Sigmoid colon (tissue), 4 donors: Measurements from ENCODE around the gene CABP5.

ENCODE experiments used
- EP300 ChIP-seq, 4 donors: sonication (generic); formaldehyde crosslinking; IDR thresholded peaks; one replicate each; pipeline ENCODE4 v1.6.1; 2017; ENCODE audit warnings: antibody characterized with exemption in 4 of 4
- POLR2A ChIP-seq, 2 donors: fragments of 450-650 bp; IDR thresholded peaks; one replicate each; pipeline ENCODE4 v1.6.1; 2016; ENCODE audit warnings: antibody characterized with exemption in 2 of 2, mild to moderate bottlenecking in 2 of 2, moderate library complexity in 2 of 2
- POLR2AphosphoS5 ChIP-seq, 4 donors: sonication (generic); formaldehyde crosslinking; IDR thresholded peaks; one replicate each; pipeline ENCODE4 v1.6.1; 2017; ENCODE audit warnings: antibody characterized with exemption in 4 of 4
- TF ChIP-seq, protein P1 (sequence below), 4 experiments: fragments of 450-650 bp in 3 of 4; fragments of 200-600 bp in 1 of 4; IDR thresholded peaks; one replicate each; pipeline ENCODE4 v1.5.1; 2016 to 2019; ENCODE audit warnings: antibody characterized with exemption in 4 of 4, mild to moderate bottlenecking in 3 of 4, moderate library complexity in 2 of 4

DNA sequence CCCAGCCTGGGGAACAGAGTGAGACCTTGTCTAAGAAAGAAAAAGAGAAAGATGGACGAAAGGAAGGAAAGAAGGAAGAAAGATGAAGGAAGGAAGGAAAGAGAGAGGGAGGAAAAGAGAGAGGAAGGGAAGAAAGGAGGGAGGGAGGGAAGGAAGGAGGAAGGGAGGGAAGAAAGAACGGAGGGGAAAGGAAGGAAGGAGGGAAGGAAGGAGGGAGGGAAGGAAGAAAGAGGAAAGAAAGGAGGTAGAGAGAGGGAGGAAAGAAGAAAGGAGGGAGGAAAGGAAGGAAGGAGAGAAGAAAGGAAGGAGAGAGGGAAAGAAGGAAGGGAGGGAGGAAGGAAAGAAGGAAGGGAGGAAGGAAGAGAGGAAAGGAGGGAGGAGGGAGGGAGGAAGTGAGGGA is 20.9 kb downstream of the CABP5 start:
- TF ChIP-seq, protein P1, sequence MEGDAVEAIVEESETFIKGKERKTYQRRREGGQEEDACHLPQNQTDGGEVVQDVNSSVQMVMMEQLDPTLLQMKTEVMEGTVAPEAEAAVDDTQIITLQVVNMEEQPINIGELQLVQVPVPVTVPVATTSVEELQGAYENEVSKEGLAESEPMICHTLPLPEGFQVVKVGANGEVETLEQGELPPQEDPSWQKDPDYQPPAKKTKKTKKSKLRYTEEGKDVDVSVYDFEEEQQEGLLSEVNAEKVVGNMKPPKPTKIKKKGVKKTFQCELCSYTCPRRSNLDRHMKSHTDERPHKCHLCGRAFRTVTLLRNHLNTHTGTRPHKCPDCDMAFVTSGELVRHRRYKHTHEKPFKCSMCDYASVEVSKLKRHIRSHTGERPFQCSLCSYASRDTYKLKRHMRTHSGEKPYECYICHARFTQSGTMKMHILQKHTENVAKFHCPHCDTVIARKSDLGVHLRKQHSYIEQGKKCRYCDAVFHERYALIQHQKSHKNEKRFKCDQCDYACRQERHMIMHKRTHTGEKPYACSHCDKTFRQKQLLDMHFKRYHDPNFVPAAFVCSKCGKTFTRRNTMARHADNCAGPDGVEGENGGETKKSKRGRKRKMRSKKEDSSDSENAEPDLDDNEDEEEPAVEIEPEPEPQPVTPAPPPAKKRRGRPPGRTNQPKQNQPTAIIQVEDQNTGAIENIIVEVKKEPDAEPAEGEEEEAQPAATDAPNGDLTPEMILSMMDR (IDR thresholded peaks at IDR 0.05): no peak
- no peak for TF ChIP-seq POLR2A (IDR thresholded peaks at IDR 0.05)
- no peak for TF ChIP-seq EP300 (IDR thresholded peaks at IDR 0.05)
- TF ChIP-seq POLR2AphosphoS5 (IDR thresholded peaks at IDR 0.05): no peak
